Epithelial cell of umbilical artery (primary cell): ENCODE measurements around the gene ALDH9A1. TPM values are rescaled to one million over a fixed set of nuclear protein-coding genes. Genes with fewer than 3 reads are reported as not detected.

ENCODE experiments used
- total RNA-seq: library from RNA; depleted of rRNA; stranded (reverse); fragments of >200 nt; gene quantifications from 2 replicates; pipeline ENCODE4 v1.2.3, GENCODE V29; 2014

Gene ALDH9A1
- 93.5 and 129 TPM in 2 replicates for total RNA-seq

GRCh38 chr1:165697881-165698760, at the start of gene ALDH9A1:
Gene ALDH9A1 (minus strand): TSS chr1:165698562. CDS start chr1:165698558, 4 bp downstream.

GRCh38 chr1:165630629-165631341, 67.6 kb downstream of the ALDH9A1 start, which contains the start of gene MGST3:
Gene MGST3 (plus strand): TSS chr1:165631234. CDS start chr1:165649848, 18,614 bp downstream.

Other genes starting within 250 kb of the ALDH9A1 start
- not detected in 2 replicates for gene LRRC52, start 154.6 kb downstream of the ALDH9A1 start, total RNA-seq
- gene MGST3, start 67.3 kb downstream of the ALDH9A1 start, total RNA-seq: 144 and 156 TPM in 2 replicates
- 64.0 and 98.2 TPM in 2 replicates for gene TMCO1, start 70.3 kb upstream of the ALDH9A1 start, total RNA-seq
- gene UCK2, start 129.1 kb upstream of the ALDH9A1 start, total RNA-seq: 121 and 131 TPM in 2 replicates